Neural cell (in vitro differentiated cells): ENCODE results near the gene SCGB1C1. TPM values are rescaled to one million over a fixed set of nuclear protein-coding genes. Genes with fewer than 3 reads are reported as not detected.

Experiments
- H2AFZ ChIP-seq: fragments of 200-600, 300-800 bp; sonication (generic), shearing (Covaris generic); 2 replicates; pipeline ENCODE4 v1.6.0; 2014; ENCODE audit warnings: low read depth, mild to moderate bottlenecking, antibody characterized with exemption, low read length, moderate library complexity
- H3F3A ChIP-seq: fragments of 200-600 bp; shearing (Covaris generic); 2 replicates; pipeline ENCODE4 v1.6.1; 2016; ENCODE audit warnings: mild to moderate bottlenecking, moderate library complexity, mixed read lengths, antibody characterized with exemption, low read length; ENCODE audit not compliant: insufficient read depth, poor library complexity, severe bottlenecking
- H3K27ac ChIP-seq: fragments of 200-600, 300-800 bp; sonication (generic), shearing (Covaris generic); 2 replicates; pipeline ENCODE4 v1.5.1; 2014; ENCODE audit warnings: mild to moderate bottlenecking, low read length, moderate library complexity
- H3K27me3 ChIP-seq: fragments of 300-800, 200-600 bp; sonication (generic), shearing (Covaris generic); 2 replicates; pipeline ENCODE4 v1.6.0; 2014; ENCODE audit warnings: mild to moderate bottlenecking, low read depth, low read length, moderate library complexity; ENCODE audit not compliant: insufficient read depth
- H3K36me3 ChIP-seq: fragments of 300-800, 200-600 bp; sonication (generic), shearing (Covaris generic); 2 replicates; pipeline ENCODE4 v1.5.1; 2014; ENCODE audit warnings: mild to moderate bottlenecking, antibody characterized with exemption, low read length, moderate library complexity; ENCODE audit not compliant: insufficient read depth
- H3K4me2 ChIP-seq: fragments of 300-800, 200-600 bp; sonication (generic), shearing (Covaris generic); 2 replicates; pipeline ENCODE4 v1.6.0; 2014; ENCODE audit warnings: mild to moderate bottlenecking, low read length
- H3K4me3 ChIP-seq: fragments of 300-800, 200-600 bp; sonication (generic), shearing (Covaris generic); 2 replicates; pipeline ENCODE4 v1.5.1; 2014; ENCODE audit warnings: mild to moderate bottlenecking, low read length, moderate library complexity
- H3K79me2 ChIP-seq: fragments of 200-600 bp; shearing (Covaris generic); replicated peaks from 2 replicates; pipeline ENCODE4 v1.6.0; 2014; ENCODE audit warnings: mild to moderate bottlenecking, low read length, moderate library complexity; ENCODE audit not compliant: insufficient read depth
- H3K9ac ChIP-seq: fragments of 300-800, 200-600 bp; sonication (generic), shearing (Covaris generic); 2 replicates; pipeline ENCODE4 v1.6.1; 2016; ENCODE audit warnings: mild to moderate bottlenecking, low read length, mixed read lengths
- H3K9me2 ChIP-seq: fragments of 200-600 bp; shearing (Covaris generic); 2 replicates; pipeline ENCODE4 v1.6.1; 2016; ENCODE audit warnings: mild to moderate bottlenecking, low read length, mixed read lengths; ENCODE audit not compliant: insufficient read depth
- H3K9me3 ChIP-seq: fragments of 200-600, 300-800 bp; sonication (generic), shearing (Covaris generic); 2 replicates; pipeline ENCODE4 v1.6.1; 2016; ENCODE audit warnings: mild to moderate bottlenecking, mixed run types, low read length, moderate library complexity, mixed read lengths
- H4K20me1 ChIP-seq: fragments of 200-600 bp; shearing (Covaris generic); 2 replicates; pipeline ENCODE4 v1.6.1; 2016; ENCODE audit warnings: mild to moderate bottlenecking, mixed run types; ENCODE audit not compliant: insufficient read depth
- EP300 ChIP-seq: fragments of 450-650 bp; conservative IDR thresholded peaks from 2 replicates; pipeline ENCODE4 v1.6.1; 2014; ENCODE audit warnings: antibody characterized with exemption, mild to moderate bottlenecking, moderate library complexity; ENCODE audit not compliant: poor library complexity, severe bottlenecking
- EZH2 ChIP-seq: fragments of 200-600, 300-800 bp; shearing (Covaris generic), sonication (generic); IDR thresholded peaks from 2 replicates; pipeline ENCODE4 v1.6.1; 2014; ENCODE audit warnings: antibody characterized with exemption, low read length, borderline replicate concordance, mild to moderate bottlenecking; ENCODE audit not compliant: insufficient read depth, poor library complexity, severe bottlenecking
- MXI1 ChIP-seq: fragments of 450-650 bp; conservative IDR thresholded peaks from 2 replicates; pipeline ENCODE4 v1.6.1; 2014; ENCODE audit warnings: antibody characterized with exemption, mild to moderate bottlenecking; ENCODE audit not compliant: poor library complexity, severe bottlenecking
- POLR2AphosphoS5 ChIP-seq: IDR thresholded peaks from 2 replicates; pipeline ENCODE4 v1.6.1; 2012
- RAD21 ChIP-seq: fragments of 450-650 bp; conservative IDR thresholded peaks from 2 replicates; pipeline ENCODE4 v1.6.1; 2014; ENCODE audit warnings: antibody characterized with exemption, mild to moderate bottlenecking, moderate library complexity
- SMC3 ChIP-seq: fragments of 450-650 bp; conservative IDR thresholded peaks from 2 replicates; pipeline ENCODE4 v1.6.1; 2014; ENCODE audit warnings: antibody characterized with exemption, mild to moderate bottlenecking, moderate library complexity; ENCODE audit not compliant: poor library complexity
- TAF1 ChIP-seq: IDR thresholded peaks from 2 replicates; pipeline ENCODE4 v1.6.1; 2012; ENCODE audit warnings: low read depth
- polyA plus RNA-seq: library from polyadenylated mRNA; depleted of rRNA; stranded (reverse); fragments of >200 nt; gene quantifications from 2 replicates; pipeline ENCODE4 v1.2.3, GENCODE V29; 2014
- TF ChIP-seq, protein P1 (sequence below): IDR thresholded peaks from 2 replicates; pipeline ENCODE4 v1.6.1; 2012; ENCODE audit warnings: borderline replicate concordance
- TF ChIP-seq, protein P2 (sequence below): fragments of 450-650 bp; IDR thresholded peaks from 2 replicates; pipeline ENCODE4 v1.5.1; 2014; ENCODE audit warnings: antibody characterized with exemption, mild to moderate bottlenecking, moderate library complexity; ENCODE audit not compliant: poor library complexity, severe bottlenecking

Gene SCGB1C1
- polyA plus RNA-seq, 1 donor from 2014 or later = not detected

DNA sequence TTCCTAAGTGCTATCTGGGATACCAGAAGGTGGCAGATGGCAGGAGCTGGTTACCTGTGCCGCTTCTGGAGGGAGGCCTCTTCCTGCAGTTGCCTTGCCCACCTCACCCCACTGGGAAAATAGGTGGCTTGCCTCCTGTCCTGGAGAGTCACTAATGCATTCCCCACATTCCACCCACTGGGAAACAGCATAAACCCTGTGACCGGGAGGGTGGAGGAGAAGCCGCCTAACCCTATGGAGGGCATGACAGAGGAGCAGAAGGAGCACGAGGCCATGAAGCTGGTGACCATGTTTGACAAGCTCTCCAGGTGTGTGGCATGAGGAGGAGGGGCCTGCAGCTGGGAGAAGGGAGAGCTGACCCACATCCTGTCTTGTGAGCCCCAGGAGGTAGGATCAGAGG is 20.2 kb downstream of the SCGB1C1 start (continued):
- TF ChIP-seq EP300 = no peak

DNA sequence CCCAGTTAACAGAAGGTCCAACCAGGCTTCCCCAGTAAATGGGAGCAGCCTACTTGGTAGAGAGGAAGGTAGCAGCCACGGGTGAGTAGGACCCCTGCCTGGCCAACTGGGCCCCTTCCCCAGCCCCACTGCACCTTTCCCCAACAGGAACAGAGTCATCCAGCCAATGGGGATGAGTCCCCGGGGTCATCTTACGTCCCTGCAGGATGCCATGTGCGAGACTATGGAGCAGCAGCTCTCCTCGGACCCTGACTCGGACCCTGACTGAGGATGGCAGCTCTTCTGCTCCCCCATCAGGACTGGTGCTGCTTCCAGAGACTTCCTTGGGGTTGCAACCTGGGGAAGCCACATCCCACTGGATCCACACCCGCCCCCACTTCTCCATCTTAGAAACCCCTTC is 21.2 kb downstream of the SCGB1C1 start:
- no peak for TF ChIP-seq TAF1
- no peak for TF ChIP-seq EP300
- TF ChIP-seq SMC3 = no peak
- TF ChIP-seq, protein P1, sequence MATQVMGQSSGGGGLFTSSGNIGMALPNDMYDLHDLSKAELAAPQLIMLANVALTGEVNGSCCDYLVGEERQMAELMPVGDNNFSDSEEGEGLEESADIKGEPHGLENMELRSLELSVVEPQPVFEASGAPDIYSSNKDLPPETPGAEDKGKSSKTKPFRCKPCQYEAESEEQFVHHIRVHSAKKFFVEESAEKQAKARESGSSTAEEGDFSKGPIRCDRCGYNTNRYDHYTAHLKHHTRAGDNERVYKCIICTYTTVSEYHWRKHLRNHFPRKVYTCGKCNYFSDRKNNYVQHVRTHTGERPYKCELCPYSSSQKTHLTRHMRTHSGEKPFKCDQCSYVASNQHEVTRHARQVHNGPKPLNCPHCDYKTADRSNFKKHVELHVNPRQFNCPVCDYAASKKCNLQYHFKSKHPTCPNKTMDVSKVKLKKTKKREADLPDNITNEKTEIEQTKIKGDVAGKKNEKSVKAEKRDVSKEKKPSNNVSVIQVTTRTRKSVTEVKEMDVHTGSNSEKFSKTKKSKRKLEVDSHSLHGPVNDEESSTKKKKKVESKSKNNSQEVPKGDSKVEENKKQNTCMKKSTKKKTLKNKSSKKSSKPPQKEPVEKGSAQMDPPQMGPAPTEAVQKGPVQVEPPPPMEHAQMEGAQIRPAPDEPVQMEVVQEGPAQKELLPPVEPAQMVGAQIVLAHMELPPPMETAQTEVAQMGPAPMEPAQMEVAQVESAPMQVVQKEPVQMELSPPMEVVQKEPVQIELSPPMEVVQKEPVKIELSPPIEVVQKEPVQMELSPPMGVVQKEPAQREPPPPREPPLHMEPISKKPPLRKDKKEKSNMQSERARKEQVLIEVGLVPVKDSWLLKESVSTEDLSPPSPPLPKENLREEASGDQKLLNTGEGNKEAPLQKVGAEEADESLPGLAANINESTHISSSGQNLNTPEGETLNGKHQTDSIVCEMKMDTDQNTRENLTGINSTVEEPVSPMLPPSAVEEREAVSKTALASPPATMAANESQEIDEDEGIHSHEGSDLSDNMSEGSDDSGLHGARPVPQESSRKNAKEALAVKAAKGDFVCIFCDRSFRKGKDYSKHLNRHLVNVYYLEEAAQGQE = no peak
- TF ChIP-seq EZH2 = no peak
- no peak for TF ChIP-seq POLR2AphosphoS5
- TF ChIP-seq, protein P2, sequence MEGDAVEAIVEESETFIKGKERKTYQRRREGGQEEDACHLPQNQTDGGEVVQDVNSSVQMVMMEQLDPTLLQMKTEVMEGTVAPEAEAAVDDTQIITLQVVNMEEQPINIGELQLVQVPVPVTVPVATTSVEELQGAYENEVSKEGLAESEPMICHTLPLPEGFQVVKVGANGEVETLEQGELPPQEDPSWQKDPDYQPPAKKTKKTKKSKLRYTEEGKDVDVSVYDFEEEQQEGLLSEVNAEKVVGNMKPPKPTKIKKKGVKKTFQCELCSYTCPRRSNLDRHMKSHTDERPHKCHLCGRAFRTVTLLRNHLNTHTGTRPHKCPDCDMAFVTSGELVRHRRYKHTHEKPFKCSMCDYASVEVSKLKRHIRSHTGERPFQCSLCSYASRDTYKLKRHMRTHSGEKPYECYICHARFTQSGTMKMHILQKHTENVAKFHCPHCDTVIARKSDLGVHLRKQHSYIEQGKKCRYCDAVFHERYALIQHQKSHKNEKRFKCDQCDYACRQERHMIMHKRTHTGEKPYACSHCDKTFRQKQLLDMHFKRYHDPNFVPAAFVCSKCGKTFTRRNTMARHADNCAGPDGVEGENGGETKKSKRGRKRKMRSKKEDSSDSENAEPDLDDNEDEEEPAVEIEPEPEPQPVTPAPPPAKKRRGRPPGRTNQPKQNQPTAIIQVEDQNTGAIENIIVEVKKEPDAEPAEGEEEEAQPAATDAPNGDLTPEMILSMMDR = no peak
- TF ChIP-seq RAD21 = no peak
- TF ChIP-seq MXI1 = no peak
- Histone ChIP-seq H3K36me3 (no peaks in the 10 kb centered on the region), H4K20me1 (peaks cover 3% of the 10 kb centered on the region)

DNA sequence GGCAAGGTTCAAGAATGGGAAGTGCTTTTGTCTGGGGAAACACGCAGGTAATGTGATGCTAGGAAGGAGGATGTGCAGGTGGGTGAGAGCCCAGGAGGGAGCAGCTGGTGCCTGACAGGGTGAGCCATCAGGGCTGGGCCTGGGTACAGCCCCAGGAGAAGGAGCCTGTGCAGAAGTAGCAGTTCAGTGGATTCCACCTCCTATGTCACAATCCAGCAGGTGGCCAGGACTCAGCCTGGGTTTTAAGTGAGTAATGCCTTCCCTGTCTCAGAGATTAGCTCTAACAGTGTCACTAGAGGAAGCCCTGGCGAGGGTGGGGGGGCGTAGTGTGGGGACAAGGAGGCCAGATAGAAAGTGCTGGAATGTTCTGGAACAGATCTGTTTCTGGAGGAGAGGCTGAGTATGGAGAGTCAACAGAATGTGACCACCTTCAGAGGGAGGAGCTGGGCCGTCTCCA is 22.7 kb downstream of the SCGB1C1 start:
- TF ChIP-seq POLR2AphosphoS5 (no peak), MXI1 (no peak), TAF1 (no peak), EZH2 (no peak), EP300 (no peak)
- TF ChIP-seq, protein P2 = no peak
- TF ChIP-seq, protein P1 = no peak
- Histone ChIP-seq H3K27ac (no peak overlapping the region), H2AFZ (no peak overlapping the region), H3K79me2 (peaks cover under 1% of the 10 kb centered on the region), H3K9me3 (no peaks in the 10 kb centered on the region), H3K27me3 (no peaks in the 10 kb centered on the region), H3K4me3 (no peak overlapping the region), H3K9ac (no peak overlapping the region), H4K20me1 (no peaks in the 10 kb centered on the region), H3K4me2 (no peak overlapping the region), H3K36me3 (no peaks in the 10 kb centered on the region), H3F3A (no peaks in the 10 kb centered on the region), H3K9me2 (no peaks in the 10 kb centered on the region)

More for the DNA sequence above, 21.2 kb downstream of the SCGB1C1 start:
- H3K79me2 ChIP-seq = peaks cover 15% of the 10 kb centered on the region
- no peak overlapping the region for H2AFZ ChIP-seq
- no peaks in the 10 kb centered on the region for H3K9me2 ChIP-seq
- H3K27me3 ChIP-seq = no peaks in the 10 kb centered on the region
- H3K9me3 ChIP-seq = no peaks in the 10 kb centered on the region
- H3K27ac ChIP-seq = no peak overlapping the region
- no peak overlapping the region for H3K4me2 ChIP-seq
- H3F3A ChIP-seq = no peaks in the 10 kb centered on the region
- no peak overlapping the region for H3K9ac ChIP-seq
- no peak overlapping the region for H3K4me3 ChIP-seq
